Kidney (tissue), 14 donors: Measurements from ENCODE around the gene ADCY10. TPM values are rescaled to one million over a fixed set of nuclear protein-coding genes. Genes with fewer than 3 reads are reported as not detected.

Experiments
- DNase-seq, 5 donors: peaks; one replicate each; pipeline ENCODE4 v3.0.0-alpha.2; 2013 to 2020
- FAIRE-seq: peaks from 2 replicates; lab custom pipeline; 2012; peaks lifted over from hg19 to GRCh38; lab: Jason Lieb, UNC
- H3K27ac ChIP-seq, 2 donors: one replicate each; pipeline ENCODE4 v1.7.0; 2013; ENCODE audit warnings: low read depth in 2 of 2, low read length in 2 of 2, inconsistent platforms in 1 of 2
- H3K27me3 ChIP-seq: one replicate; pipeline ENCODE4 v1.7.1; 2013; ENCODE audit warnings: low read length, inconsistent platforms; ENCODE audit not compliant: control insufficient read depth, insufficient read depth
- H3K36me3 ChIP-seq, 3 donors: one replicate each; pipeline versions ENCODE4 v1.7.0 to v1.7.1; 2013; ENCODE audit warnings: low read length in 3 of 3, control low read depth in 1 of 3, inconsistent platforms in 1 of 3; ENCODE audit not compliant: insufficient read depth in 3 of 3, control insufficient read depth in 2 of 3
- H3K4me1 ChIP-seq, 3 donors: one replicate each; pipeline versions ENCODE4 v1.7.0 to v1.7.1; 2013; ENCODE audit warnings: low read length in 3 of 3, inconsistent platforms in 1 of 3, low read depth in 1 of 3; ENCODE audit not compliant: control insufficient read depth in 2 of 3, insufficient read depth in 2 of 3
- H3K4me3 ChIP-seq, 3 donors: one replicate each; pipeline versions ENCODE4 v1.7.0 to v1.8.1; 2013; ENCODE audit warnings: low read length in 3 of 3, control low read depth in 1 of 3, inconsistent platforms in 1 of 3
- H3K9ac ChIP-seq, 3 donors: one replicate each; pipeline versions ENCODE4 v1.7.0 to v1.7.1; 2013; ENCODE audit warnings: low read length in 3 of 3, control low read depth in 1 of 3, inconsistent platforms in 1 of 3
- H3K9me3 ChIP-seq, 3 donors: one replicate each; pipeline versions ENCODE4 v1.7.0 to v1.7.1; 2013; ENCODE audit warnings: low read length in 3 of 3, control low read depth in 1 of 3, inconsistent platforms in 1 of 3; ENCODE audit not compliant: control insufficient read depth in 2 of 3, insufficient read depth in 1 of 3
- intact Hi-C: fragments of 100-400 bp; cut with DNase I; formaldehyde crosslinking; loops from one replicate; pipeline ENCODE4 v1.11.1; 2022
- polyA plus RNA-seq: library from polyadenylated mRNA; stranded (reverse); fragments of 350-450 nt; fragmentation: Illumina TruSeq; extraction: RNeasy Lipid Tissue Mini Kit (QIAGEN cat#74804); gene quantifications from one replicate; pipeline ENCODE4 v1.2.3, GENCODE V29; 2014; ENCODE audit warnings: low read depth, low replicate concordance; ENCODE audit not compliant: insufficient read depth
- total RNA-seq: library from RNA; stranded (reverse); fragmentation: NEBNext Ultra II Directional; extraction: Animal tissue kit (Norgen Biotek cat#: 25700); gene quantifications from one replicate; pipeline ENCODE4 v1.2.1, GENCODE V29; 2021
- TF ChIP-seq, protein P1 (sequence below): IDR thresholded peaks from 3 replicates; pipeline ENCODE4 v1.5.1; 2012; ENCODE audit warnings: mild to moderate bottlenecking, moderate library complexity, borderline replicate concordance; ENCODE audit not compliant: insufficient read depth; ENCODE audit errors: extremely low read depth
- donor health status: control.
- donor health status: control.
- donor health status: control.
- donor health status: control.
- donor health status: control.
- donor health status: DM: yes; HTN: yes; CAD: no.
- donor health status: Normal renal cell carcinoma (clear cell type).

ADCY10 gene
- total and polyA plus RNA-seq, 2 donors from 2014 or later: 0.22 to 0.28 TPM

GRCh38 chr1:167940264-167940663 is 26.3 kb upstream of the ADCY10 start:
- no peaks in the 10 kb centered on the region for H3K27me3 ChIP-seq
- H3K4me3 ChIP-seq: no peak overlapping the region
- intact Hi-C loops: no loop called here
- TF ChIP-seq, protein P1, sequence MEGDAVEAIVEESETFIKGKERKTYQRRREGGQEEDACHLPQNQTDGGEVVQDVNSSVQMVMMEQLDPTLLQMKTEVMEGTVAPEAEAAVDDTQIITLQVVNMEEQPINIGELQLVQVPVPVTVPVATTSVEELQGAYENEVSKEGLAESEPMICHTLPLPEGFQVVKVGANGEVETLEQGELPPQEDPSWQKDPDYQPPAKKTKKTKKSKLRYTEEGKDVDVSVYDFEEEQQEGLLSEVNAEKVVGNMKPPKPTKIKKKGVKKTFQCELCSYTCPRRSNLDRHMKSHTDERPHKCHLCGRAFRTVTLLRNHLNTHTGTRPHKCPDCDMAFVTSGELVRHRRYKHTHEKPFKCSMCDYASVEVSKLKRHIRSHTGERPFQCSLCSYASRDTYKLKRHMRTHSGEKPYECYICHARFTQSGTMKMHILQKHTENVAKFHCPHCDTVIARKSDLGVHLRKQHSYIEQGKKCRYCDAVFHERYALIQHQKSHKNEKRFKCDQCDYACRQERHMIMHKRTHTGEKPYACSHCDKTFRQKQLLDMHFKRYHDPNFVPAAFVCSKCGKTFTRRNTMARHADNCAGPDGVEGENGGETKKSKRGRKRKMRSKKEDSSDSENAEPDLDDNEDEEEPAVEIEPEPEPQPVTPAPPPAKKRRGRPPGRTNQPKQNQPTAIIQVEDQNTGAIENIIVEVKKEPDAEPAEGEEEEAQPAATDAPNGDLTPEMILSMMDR: no peak
- DNase-seq (no peak), FAIRE-seq (no peak)
- no peaks in the 10 kb centered on the region for H3K4me1 ChIP-seq
- H3K27ac ChIP-seq: no peak overlapping the region
- no peaks in the 10 kb centered on the region for H3K9me3 ChIP-seq
- no peaks in the 10 kb centered on the region for H3K36me3 ChIP-seq
- H3K9ac ChIP-seq: no peak overlapping the region

GRCh38 chr1:167938080-167938636 is 24.2 kb upstream of the ADCY10 start:
- Histone ChIP-seq H3K9me3 (no peaks in the 10 kb centered on the region), H3K27ac (no peak overlapping the region), H3K9ac (peak overlapping the region in 2 of 3 donors; percentile 88 to 93), H3K27me3 (no peaks in the 10 kb centered on the region), H3K4me1 (peaks cover 0 to 3% (median 2%) of the 10 kb centered on the region in 3 donors), H3K36me3 (no peaks in the 10 kb centered on the region), H3K4me3 (peak overlapping the region; percentile 86 to 96 (median 96))
- no peak for FAIRE-seq
- intact Hi-C loops: no loop called here
- DNase-seq: peak in 1 of 5 donors; percentile 54
- TF ChIP-seq, protein P1: no peak

GRCh38 chr1:167937709-167938010 is 23.7 kb upstream of the ADCY10 start:
- H3K27me3 ChIP-seq: no peaks in the 10 kb centered on the region
- peak overlapping the region; percentile 95 to 99 for H3K27ac ChIP-seq
- DNase-seq (no peak), FAIRE-seq (no peak)
- peaks cover 0 to 3% (median 2%) of the 10 kb centered on the region in 3 donors for H3K4me1 ChIP-seq
- TF ChIP-seq, protein P1: no peak
- H3K9me3 ChIP-seq: no peaks in the 10 kb centered on the region
- peak overlapping the region; percentile 88 to 93 (median 93) for H3K9ac ChIP-seq
- peak overlapping the region; percentile 86 to 96 (median 96) for H3K4me3 ChIP-seq
- intact Hi-C loops: no loop called here
- no peaks in the 10 kb centered on the region for H3K36me3 ChIP-seq
